GM12892 (cell line): ENCODE measurements around the gene SCLY.

Experiments
- POLR2A ChIP-seq: IDR thresholded peaks from 2 replicates; pipeline ENCODE4 v1.6.1; 2011; ENCODE audit warnings: low read depth, low read length, control low read depth
- POLR2AphosphoS5 ChIP-seq: IDR thresholded peaks from 2 replicates; pipeline ENCODE4 v1.6.1; 2011; ENCODE audit warnings: low read depth, low read length, control low read depth
- TAF1 ChIP-seq: IDR thresholded peaks from 2 replicates; pipeline ENCODE4 v1.6.1; 2011; ENCODE audit warnings: low read depth, mild to moderate bottlenecking, control low read depth, low read length, borderline replicate concordance

DNA sequence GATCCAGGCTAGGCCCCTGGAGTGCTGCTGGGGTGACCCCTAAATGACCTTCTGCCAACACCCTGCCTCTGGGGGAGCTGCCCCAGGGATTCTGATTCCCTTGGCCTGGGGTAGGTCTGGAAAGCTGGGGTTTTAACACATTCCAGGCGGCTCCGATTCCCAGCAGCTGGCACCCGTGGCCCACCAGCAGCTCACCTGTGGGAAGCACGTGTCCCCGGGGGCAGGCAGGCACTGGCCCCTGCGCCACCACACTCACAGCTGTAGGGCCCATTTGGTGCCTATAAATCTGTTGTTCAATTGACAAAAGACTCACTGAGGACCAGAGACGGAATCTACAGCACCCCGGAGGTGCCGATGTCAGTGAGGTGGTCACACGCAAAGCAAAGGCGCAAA is 73.6 kb downstream of the SCLY start:
- TF ChIP-seq TAF1 (no peak), POLR2A (no peak), POLR2AphosphoS5 (no peak)
